Esophagus (tissue), 2 donors: Measurements from ENCODE around the gene PAX5. TPM values are rescaled to one million over a fixed set of nuclear protein-coding genes. Genes with fewer than 3 reads are reported as not detected.

ENCODE experiments used
- H3K27ac ChIP-seq, 2 donors: one replicate each; pipeline ENCODE4 v1.5.1; 2013; ENCODE audit warnings: low read depth in 2 of 2, mild to moderate bottlenecking in 2 of 2, inconsistent platforms in 1 of 2, low read length in 1 of 2, moderate library complexity in 1 of 2
- H3K27me3 ChIP-seq, 2 donors: one replicate each; pipeline ENCODE4 v1.6.1; 2013; ENCODE audit warnings: low read length in 2 of 2, control low read depth in 1 of 2, mild to moderate bottlenecking in 1 of 2; ENCODE audit not compliant: insufficient read depth in 2 of 2, control insufficient read depth in 1 of 2
- H3K36me3 ChIP-seq, 2 donors: one replicate each; pipeline ENCODE4 v1.6.1; 2013; ENCODE audit warnings: low read length in 1 of 2; ENCODE audit not compliant: control insufficient read depth in 2 of 2, insufficient read depth in 2 of 2
- H3K4me1 ChIP-seq, 2 donors: one replicate each; pipeline ENCODE4 v1.6.1; 2013; ENCODE audit warnings: low read length in 1 of 2; ENCODE audit not compliant: control insufficient read depth in 2 of 2, insufficient read depth in 2 of 2
- H3K4me3 ChIP-seq, 2 donors: one replicate each; pipeline ENCODE4 v1.5.1; 2013; ENCODE audit warnings: low read length in 2 of 2, mild to moderate bottlenecking in 2 of 2, low read depth in 1 of 2, moderate library complexity in 1 of 2
- H3K9me3 ChIP-seq, 2 donors: one replicate each; pipeline ENCODE4 v1.6.1; 2013; ENCODE audit warnings: mild to moderate bottlenecking in 2 of 2, low read depth in 1 of 2, low read length in 1 of 2, moderate library complexity in 1 of 2; ENCODE audit not compliant: control insufficient read depth in 2 of 2, insufficient read depth in 1 of 2
- WGBS, 2 donors: extraction: QIAGEN DNeasy Blood & Tissue Kit; methylation state at CpG; one replicate each; pipeline ENCODE4 v1.1.7; 2013; 5-methylcytosine and 5-hydroxymethylcytosine counted together
- polyA plus RNA-seq, 2 donors: library from polyadenylated mRNA; stranded (reverse); fragments of 200-250 nt; gene quantifications; one replicate each; pipeline ENCODE4 v1.2.3, GENCODE V29; 2013
- donor health status: healthy with polysubstance abuse.
- donor health status: Bipolar disorder and iron deficiency.

Gene PAX5
- polyA plus RNA-seq, 2 donors: 0.02 to 0.10 TPM

DNA sequence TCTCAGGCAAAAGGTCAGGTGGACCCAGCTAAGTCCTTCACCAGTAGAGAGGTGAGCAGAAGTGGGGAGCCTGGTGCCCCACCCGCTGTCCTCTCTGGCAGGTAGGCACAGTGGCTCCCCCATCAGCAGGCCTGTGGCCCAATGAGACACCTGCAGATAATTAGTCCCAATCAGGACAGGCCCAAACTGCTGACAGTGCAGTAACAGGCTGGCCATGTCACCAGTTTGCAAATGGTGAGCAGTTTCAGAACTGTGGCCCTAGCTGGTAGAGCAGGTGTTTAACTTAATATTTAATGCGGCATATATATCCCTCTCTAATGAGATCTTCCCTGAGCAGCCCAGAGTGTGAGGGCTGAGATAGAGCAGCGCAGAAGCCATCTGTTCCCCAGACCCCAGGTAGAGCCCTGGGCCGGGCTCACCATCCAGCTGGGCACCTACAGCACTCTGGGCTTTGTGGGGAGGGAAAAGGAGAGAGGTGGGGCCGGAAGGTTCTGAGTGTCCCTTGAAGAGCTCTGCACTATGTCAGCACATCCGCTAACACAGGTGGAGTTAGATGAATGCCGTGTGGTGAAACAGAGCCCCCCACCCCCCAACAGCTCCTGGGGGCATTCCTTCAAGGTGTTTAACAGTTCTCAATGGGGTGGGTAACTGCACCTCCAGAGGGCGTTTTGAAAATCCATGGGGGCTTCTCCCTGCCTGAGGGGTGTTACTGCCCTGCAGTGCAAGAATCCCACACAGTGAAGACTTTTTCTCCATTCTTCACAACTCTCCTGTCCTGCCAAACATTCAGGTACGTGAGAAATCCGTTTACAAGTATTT lies 120.5 kb downstream of the PAX5 start:
- Histone ChIP-seq H3K36me3 (no peaks in the 10 kb centered on the region), H3K27ac (no peak overlapping the region), H3K4me3 (no peak overlapping the region), H3K9me3 (no peaks in the 10 kb centered on the region), H3K27me3 (peaks cover 5 to 7% of the 10 kb centered on the region in 2 donors), H3K4me1 (no peaks in the 10 kb centered on the region)
- WGBS, 2 donors: 47 to 48% methylated on average over 10 of the region's 10 CpGs

DNA sequence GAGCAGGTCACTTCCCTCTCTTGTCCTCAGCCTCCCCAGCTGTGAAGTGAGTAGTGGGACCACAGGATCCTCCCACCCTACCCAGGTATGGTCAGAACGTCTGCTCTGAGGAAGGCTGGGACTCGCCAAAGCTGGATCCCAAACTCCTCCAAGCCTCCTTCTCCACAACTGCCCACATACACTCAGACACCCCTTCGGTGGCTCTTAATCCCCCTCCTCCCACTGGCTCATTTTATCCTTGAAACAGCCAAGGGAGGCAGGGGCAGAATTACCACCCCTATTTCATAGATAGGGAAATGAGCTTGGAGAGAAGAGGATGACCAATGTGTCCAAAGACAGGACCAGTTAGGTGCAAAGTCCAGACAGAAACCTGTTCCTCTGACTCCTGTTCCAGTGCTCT lies 121.4 kb downstream of the PAX5 start:
- no peaks in the 10 kb centered on the region for H3K9me3 ChIP-seq
- 73 to 76% methylated on average over 3 of the region's 3 CpGs for WGBS, 2 donors
- peaks cover 5 to 7% of the 10 kb centered on the region in 2 donors for H3K27me3 ChIP-seq

GRCh38 chr9:36911601-36912412 lies 122.3 kb downstream of the PAX5 start:
- H3K4me1 ChIP-seq: no peaks in the 10 kb centered on the region
- no peak overlapping the region for H3K27ac ChIP-seq
- H3K4me3 ChIP-seq: no peak overlapping the region
- H3K9me3 ChIP-seq: no peaks in the 10 kb centered on the region
- WGBS, 2 donors: 62 to 70% methylated on average over 12 of the region's 12 CpGs
- H3K27me3 ChIP-seq: peaks cover 5 to 7% of the 10 kb centered on the region in 2 donors
- no peaks in the 10 kb centered on the region for H3K36me3 ChIP-seq

More for the DNA sequence above, 121.4 kb downstream of the PAX5 start:
- Histone ChIP-seq H3K27ac (no peak overlapping the region), H3K36me3 (no peaks in the 10 kb centered on the region), H3K4me1 (no peaks in the 10 kb centered on the region), H3K4me3 (no peak overlapping the region)

GRCh38 chr9:36911037-36911436 lies 123.0 kb downstream of the PAX5 start:
- H3K9me3 ChIP-seq: no peaks in the 10 kb centered on the region
- no peak overlapping the region for H3K4me3 ChIP-seq
- 74 to 81% methylated on average over 6 of the region's 6 CpGs for WGBS, 2 donors
- no peak overlapping the region for H3K27ac ChIP-seq
- H3K27me3 ChIP-seq: peaks cover 5 to 7% of the 10 kb centered on the region in 2 donors
- no peaks in the 10 kb centered on the region for H3K36me3 ChIP-seq
- no peaks in the 10 kb centered on the region for H3K4me1 ChIP-seq

DNA sequence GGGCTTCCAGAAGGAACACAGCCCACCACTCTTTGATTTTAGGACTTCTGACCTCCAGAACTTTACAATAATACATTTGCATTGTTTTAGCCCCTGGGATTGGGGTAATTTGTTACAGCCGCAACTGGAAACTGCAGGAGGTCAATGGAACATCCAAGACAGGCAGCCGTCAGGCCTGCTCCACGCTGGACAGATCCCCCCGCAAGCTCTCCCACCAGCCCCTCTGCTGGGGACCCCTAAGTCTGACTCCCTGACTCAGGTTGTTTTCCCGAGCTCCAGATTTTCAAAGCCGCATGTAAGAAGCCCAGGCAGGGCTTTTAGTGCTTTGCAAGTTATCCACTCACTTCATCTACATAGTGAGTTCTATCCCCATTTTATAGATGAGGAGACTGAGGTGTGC lies 127.6 kb downstream of the PAX5 start:
- H3K4me3 ChIP-seq: no peak overlapping the region

GRCh38 chr9:36905101-36906066 lies 128.7 kb downstream of the PAX5 start:
- Histone ChIP-seq H3K9me3 (no peaks in the 10 kb centered on the region), H3K4me1 (no peaks in the 10 kb centered on the region), H3K4me3 (no peak overlapping the region), H3K36me3 (no peaks in the 10 kb centered on the region), H3K27ac (no peak overlapping the region), H3K27me3 (peaks cover 0 to 1% of the 10 kb centered on the region in 2 donors)
- WGBS, 2 donors: 79 to 85% methylated on average over 10 of the region's 10 CpGs

More for the DNA sequence above, 127.6 kb downstream of the PAX5 start:
- H3K27ac ChIP-seq: no peak overlapping the region
- H3K4me1 ChIP-seq: no peaks in the 10 kb centered on the region
- 77 to 82% methylated on average over 6 of the region's 6 CpGs for WGBS, 2 donors
- no peaks in the 10 kb centered on the region for H3K36me3 ChIP-seq
- H3K9me3 ChIP-seq: no peaks in the 10 kb centered on the region
- peaks cover 0 to 3% of the 10 kb centered on the region in 2 donors for H3K27me3 ChIP-seq

- WGBS, 2 donors: 56% methylated on average over 4 of the region's 4 CpGs
- H3K27ac ChIP-seq: no peak overlapping the region
- no peaks in the 10 kb centered on the region for H3K9me3 ChIP-seq
- H3K4me1 ChIP-seq: no peaks in the 10 kb centered on the region
- H3K4me3 ChIP-seq: no peak overlapping the region
- H3K27me3 ChIP-seq: no peaks in the 10 kb centered on the region
- no peaks in the 10 kb centered on the region for H3K36me3 ChIP-seq
Observed at GRCh38 chr9:36903541-36904435, 130.3 kb downstream of the PAX5 start.

GRCh38 chr9:36902861-36903524 lies 131.1 kb downstream of the PAX5 start:
- Histone ChIP-seq H3K36me3 (no peaks in the 10 kb centered on the region), H3K27me3 (no peaks in the 10 kb centered on the region), H3K27ac (no peak overlapping the region), H3K4me1 (no peaks in the 10 kb centered on the region), H3K4me3 (no peak overlapping the region), H3K9me3 (no peaks in the 10 kb centered on the region)
- WGBS, 2 donors: 39 to 51% methylated on average over 5 of the region's 5 CpGs
